Breast epithelium (tissue), 3 donors: Measurements from ENCODE around the gene LIX1L.
A peak's percentile ranks its signal among the peaks of the same experiment; 100 is the strongest.

ENCODE experiments used
- CTCF ChIP-seq, 3 donors: fragments of 450-650 bp; IDR thresholded peaks; one replicate each; pipeline ENCODE4 v1.5.1; 2016 to 2017; ENCODE audit warnings: antibody characterized with exemption in 3 of 3, mild to moderate bottlenecking in 3 of 3, moderate library complexity in 3 of 3
- POLR2A ChIP-seq: fragments of 450-650 bp; IDR thresholded peaks from one replicate; pipeline ENCODE4 v1.6.1; 2016; ENCODE audit warnings: antibody characterized with exemption, mild to moderate bottlenecking, moderate library complexity

GRCh38 chr1:145977486-145978470, 20.0 kb upstream of the LIX1L start:
- TF ChIP-seq POLR2A (no peak), CTCF (IDR thresholded peaks at IDR 0.05) (peak; percentile 90 to 97 (median 91))
